ENCODE results near the gene STYXL2.

DNA sequence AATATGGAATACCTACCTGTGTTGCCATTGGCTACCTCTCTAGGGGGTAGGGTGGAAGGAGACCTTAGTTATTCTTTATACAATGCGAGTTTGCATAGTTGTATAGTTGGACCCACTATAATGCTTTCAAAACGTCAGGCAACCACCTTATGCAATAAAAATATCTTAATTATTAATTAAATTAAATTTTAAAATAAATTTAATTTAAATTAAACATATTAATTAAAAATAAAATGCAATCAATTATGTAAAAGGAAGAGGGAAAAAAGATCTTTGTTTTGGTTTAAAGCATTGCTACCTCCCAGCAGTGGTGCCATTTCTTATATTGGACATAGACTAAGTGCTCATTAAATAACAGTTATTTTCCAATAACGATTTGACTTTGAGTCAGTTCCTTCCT, 26.0 kb upstream of the STYXL2 start:
- no peak for TF ChIP-seq RFX5 (IDR thresholded peaks at IDR 0.05; ENCODE audit: low read depth, low read length)
- no peak for TF ChIP-seq ZBTB17 (CRISPR knock-in tag; IDR thresholded peaks at IDR 0.05)
- TF ChIP-seq ETV5 (CRISPR knock-in tag; IDR thresholded peaks at IDR 0.05; ENCODE audit: low read depth): no peak
- TF ChIP-seq MAX (CRISPR knock-in tag; IDR thresholded peaks at IDR 0.05): no peak
